Mesenchymal stem cell (in vitro differentiated cells and primary cell): ENCODE data around the gene G3BP2.
A peak's percentile ranks its signal among the peaks of the same experiment; 100 is the strongest.

Source experiments
- DNase-seq: peaks from one replicate; pipeline ENCODE4 v3.0.0-alpha.2; 2013
- H2AFZ ChIP-seq: one replicate; pipeline ENCODE4 v1.6.1; 2013; ENCODE audit warnings: low read depth, mild to moderate bottlenecking, control low read depth, inconsistent platforms, low read length, moderate library complexity
- H2AK5ac ChIP-seq: 2 replicates; pipeline ENCODE4 v1.6.1; 2013; ENCODE audit warnings: low read length, moderate library complexity, mild to moderate bottlenecking, inconsistent platforms; ENCODE audit not compliant: severe bottlenecking
- H2BK120ac ChIP-seq: one replicate; pipeline ENCODE4 v1.6.1; 2013; ENCODE audit warnings: low read depth, mild to moderate bottlenecking, inconsistent platforms, low read length, moderate library complexity
- H2BK12ac ChIP-seq, 2 experiments: one replicate each; pipeline ENCODE4 v1.6.1; 2013; ENCODE audit warnings: inconsistent platforms in 2 of 2, low read length in 2 of 2, mild to moderate bottlenecking in 2 of 2, moderate library complexity in 2 of 2, control low read depth in 1 of 2
- H2BK15ac ChIP-seq: one replicate; pipeline ENCODE4 v1.6.1; 2013; ENCODE audit warnings: mild to moderate bottlenecking, low read depth, inconsistent platforms; ENCODE audit not compliant: poor library complexity, severe bottlenecking
- H2BK5ac ChIP-seq: 2 replicates; pipeline ENCODE4 v1.6.1; 2013; ENCODE audit warnings: low read depth, mild to moderate bottlenecking, low read length, control low read depth, inconsistent platforms; ENCODE audit not compliant: poor library complexity, severe bottlenecking
- H3K14ac ChIP-seq, 2 experiments: one replicate each; pipeline ENCODE4 v1.6.1; 2013; ENCODE audit warnings: inconsistent platforms in 2 of 2, low read length in 2 of 2, control low read depth in 1 of 2, mild to moderate bottlenecking in 1 of 2, moderate library complexity in 1 of 2
- H3K18ac ChIP-seq, 2 experiments: one replicate each; pipeline ENCODE4 v1.6.1; 2013; ENCODE audit warnings: inconsistent platforms in 2 of 2, low read length in 2 of 2, control low read depth in 1 of 2, low read depth in 1 of 2, mild to moderate bottlenecking in 1 of 2
- H3K23ac ChIP-seq, 2 experiments: one replicate each; pipeline ENCODE4 v1.6.1; 2013; ENCODE audit warnings: inconsistent platforms in 2 of 2, low read length in 2 of 2, mild to moderate bottlenecking in 2 of 2, moderate library complexity in 2 of 2, control low read depth in 1 of 2
- H3K27ac ChIP-seq: 2 replicates; pipeline ENCODE4 v1.5.1; 2013; ENCODE audit warnings: mild to moderate bottlenecking, moderate library complexity, low read length, control low read depth, inconsistent platforms; ENCODE audit not compliant: poor library complexity, severe bottlenecking
- H3K27me3 ChIP-seq, 2 experiments: 2 replicates each; pipeline versions ENCODE4 v1.6.1 to v1.7.0; 2013; ENCODE audit warnings: low read length in 2 of 2, mild to moderate bottlenecking in 2 of 2, moderate library complexity in 2 of 2, control low read depth in 1 of 2, inconsistent platforms in 1 of 2; ENCODE audit not compliant: control insufficient read depth in 1 of 2, insufficient read depth in 1 of 2
- H3K36me3 ChIP-seq, 2 experiments: 2 replicates each; pipeline versions ENCODE4 v1.6.1 to v1.7.0; 2013; ENCODE audit warnings: low read length in 2 of 2, control low read depth in 1 of 2, inconsistent platforms in 1 of 2, low read depth in 1 of 2, mild to moderate bottlenecking in 1 of 2; ENCODE audit not compliant: insufficient read depth in 2 of 2, control insufficient read depth in 1 of 2
- H3K4ac ChIP-seq, 2 experiments: one replicate each; pipeline ENCODE4 v1.6.1; 2013; ENCODE audit warnings: inconsistent platforms in 2 of 2, low read length in 2 of 2, mild to moderate bottlenecking in 2 of 2, moderate library complexity in 2 of 2, control low read depth in 1 of 2, low read depth in 1 of 2
- H3K4me1 ChIP-seq: 2 replicates; pipeline ENCODE4 v1.6.1; 2013; ENCODE audit warnings: low read depth, low read length, control low read depth; ENCODE audit not compliant: control insufficient read depth, insufficient read depth
- H3K4me2 ChIP-seq: 2 replicates; pipeline ENCODE4 v1.6.1; 2013; ENCODE audit warnings: low read length, mild to moderate bottlenecking, inconsistent platforms; ENCODE audit not compliant: poor library complexity, severe bottlenecking
- H3K4me3 ChIP-seq, 2 experiments: 2 replicates each; pipeline versions ENCODE4 v1.5.1 to v1.7.0; 2013; ENCODE audit warnings: low read length in 2 of 2, mild to moderate bottlenecking in 2 of 2, control low read depth in 1 of 2, low read depth in 1 of 2; ENCODE audit not compliant: insufficient read depth in 1 of 2
- H3K79me1 ChIP-seq: replicated peaks from 2 replicates; pipeline ENCODE4 v1.6.1; 2013; ENCODE audit warnings: mild to moderate bottlenecking, control low read depth, low read length, inconsistent platforms; ENCODE audit not compliant: poor library complexity, severe bottlenecking
- H3K9ac ChIP-seq: 2 replicates; pipeline ENCODE4 v1.7.0; 2013; ENCODE audit warnings: mild to moderate bottlenecking, low read length, moderate library complexity
- H3K9me3 ChIP-seq: 2 replicates; pipeline ENCODE4 v1.7.0; 2013; ENCODE audit warnings: mild to moderate bottlenecking, low read length; ENCODE audit not compliant: control insufficient read depth
- H4K8ac ChIP-seq: one replicate; pipeline ENCODE4 v1.6.1; 2013; ENCODE audit warnings: inconsistent platforms, mild to moderate bottlenecking, low read length, moderate library complexity
- H4K91ac ChIP-seq: one replicate; pipeline ENCODE4 v1.6.1; 2013; ENCODE audit warnings: mild to moderate bottlenecking, low read length, inconsistent platforms
- WGBS: methylation state at CpG from one replicate; pipeline ENCODE4 v1.1.7; 2013; ENCODE audit warnings: mixed read lengths; 5-methylcytosine and 5-hydroxymethylcytosine counted together

Gene G3BP2

DNA sequence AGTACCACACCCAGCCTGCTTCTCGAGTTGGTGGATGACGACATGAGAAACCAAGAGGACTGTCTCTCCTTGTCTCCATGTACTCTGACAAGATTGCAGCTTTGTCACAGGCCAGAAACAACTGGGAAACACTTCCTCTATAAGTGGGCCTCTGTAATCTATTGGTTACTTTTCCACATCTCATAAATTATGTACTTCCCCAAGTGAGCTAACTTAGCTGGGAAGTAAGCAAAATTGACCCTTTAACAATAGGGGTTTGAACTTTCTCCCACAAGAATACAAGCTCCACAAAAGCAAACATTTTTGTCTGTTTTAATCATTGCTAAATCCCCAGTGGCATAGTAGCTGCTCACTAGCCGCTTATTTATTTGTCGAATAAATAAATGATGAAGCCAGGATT, 37.0 kb upstream of the G3BP2 start:
- Histone ChIP-seq H3K27me3 (no peaks in the 10 kb centered on the region), H3K27ac (no peak overlapping the region), H2BK15ac (no peak overlapping the region), H3K79me1 (peaks cover 8% of the 10 kb centered on the region), H2AK5ac (no peak overlapping the region), H3K9me3 (no peaks in the 10 kb centered on the region), H2BK120ac (no peak overlapping the region), H3K4me2 (no peak overlapping the region), H2BK5ac (no peak overlapping the region), H3K23ac (no peak overlapping the region), H3K36me3 (no peaks in the 10 kb centered on the region), H3K4me3 (no peak overlapping the region), H3K9ac (no peak overlapping the region), H3K18ac (no peak overlapping the region), H4K91ac (no peak overlapping the region), H3K14ac (no peak overlapping the region), H3K4ac (no peak overlapping the region), H2BK12ac (no peak overlapping the region), H2AFZ (no peak overlapping the region), H3K4me1 (peaks cover under 1% of the 10 kb centered on the region), H4K8ac (no peak overlapping the region)
- peak; percentile 35 for DNase-seq
- 63% methylated on average over 4 of the region's 4 CpGs for WGBS

DNA sequence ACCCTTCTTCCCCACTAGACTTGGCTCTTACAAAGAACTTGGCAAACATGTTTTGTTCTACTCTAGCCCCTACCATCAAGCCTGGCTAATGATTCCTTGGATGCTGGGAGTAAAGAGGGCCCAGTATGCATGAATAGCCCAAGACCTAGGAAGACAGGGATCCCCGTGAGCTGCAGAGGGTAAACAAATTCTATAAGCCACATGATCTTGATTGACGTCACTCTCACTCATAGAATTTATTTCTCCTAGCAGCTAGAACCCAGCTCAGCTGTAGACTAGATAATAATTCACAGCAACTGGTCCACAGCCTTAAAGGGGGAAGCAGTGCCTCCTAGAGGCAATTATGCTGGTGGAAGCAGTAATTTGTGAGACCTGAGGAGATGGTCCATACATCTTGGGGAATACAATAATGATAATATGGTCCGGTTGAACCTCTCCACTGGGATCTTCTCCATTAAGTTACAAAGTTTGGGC, 35.0 kb upstream of the G3BP2 start:
- no peak for DNase-seq
- Histone ChIP-seq H2AK5ac (no peak overlapping the region), H3K27me3 (no peaks in the 10 kb centered on the region), H3K4me2 (no peak overlapping the region), H3K9me3 (no peaks in the 10 kb centered on the region), H4K8ac (no peak overlapping the region), H4K91ac (no peak overlapping the region), H3K4me1 (no peaks in the 10 kb centered on the region), H3K79me1 (peaks cover 5% of the 10 kb centered on the region), H3K36me3 (no peaks in the 10 kb centered on the region), H3K18ac (no peak overlapping the region), H3K27ac (no peak overlapping the region), H2BK12ac (no peak overlapping the region), H3K23ac (no peak overlapping the region), H2BK5ac (no peak overlapping the region), H2BK15ac (no peak overlapping the region), H3K4ac (no peak overlapping the region), H2AFZ (no peak overlapping the region), H3K9ac (no peak overlapping the region), H3K4me3 (no peak overlapping the region), H2BK120ac (no peak overlapping the region), H3K14ac (no peak overlapping the region)
- WGBS, result 96% methylated on average over 3 of the region's 3 CpGs

GRCh38 chr4:75705198-75705977, 32.2 kb upstream of the G3BP2 start:
- Histone ChIP-seq H3K18ac (no peak overlapping the region), H4K8ac (no peak overlapping the region), H3K14ac (no peak overlapping the region), H2AK5ac (no peak overlapping the region), H2BK120ac (no peak overlapping the region), H3K27me3 (no peaks in the 10 kb centered on the region), H3K4me3 (no peak overlapping the region), H2AFZ (no peak overlapping the region), H2BK5ac (no peak overlapping the region), H3K27ac (no peak overlapping the region), H3K36me3 (no peaks in the 10 kb centered on the region), H3K9me3 (no peaks in the 10 kb centered on the region), H3K4me1 (no peaks in the 10 kb centered on the region), H3K79me1 (peaks cover 9% of the 10 kb centered on the region), H2BK12ac (no peak overlapping the region), H3K9ac (no peak overlapping the region), H2BK15ac (no peak overlapping the region), H3K23ac (no peak overlapping the region), H4K91ac (no peak overlapping the region), H3K4ac (no peak overlapping the region), H3K4me2 (no peak overlapping the region)
- no peak for DNase-seq
- WGBS, result 94% methylated on average over 4 of the region's 6 CpGs

DNA sequence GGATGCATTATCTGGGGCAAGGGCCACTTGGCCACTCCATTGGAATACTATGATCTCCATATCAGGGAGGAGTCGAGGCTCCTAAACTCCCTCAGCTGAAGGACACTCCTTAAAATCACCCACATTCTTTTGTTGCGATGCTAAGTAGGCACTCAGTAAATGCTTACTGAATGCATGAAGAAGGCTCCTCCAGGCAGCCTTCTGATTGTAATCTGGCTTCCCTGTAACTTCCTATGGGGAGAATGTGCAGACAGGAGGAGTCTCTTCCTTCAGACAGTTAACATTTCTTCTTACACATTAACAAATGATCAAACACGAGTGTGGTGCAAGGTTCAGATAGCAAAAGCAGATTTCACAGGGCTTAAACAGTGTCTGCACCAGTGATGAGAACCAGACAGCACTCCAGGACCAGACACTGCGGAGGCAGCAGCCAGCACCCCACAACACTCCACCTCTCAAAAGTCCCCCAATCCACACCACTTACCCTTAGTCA, 29.8 kb upstream of the G3BP2 start:
- no peaks in the 10 kb centered on the region for H3K36me3 ChIP-seq
- no peak overlapping the region for H3K14ac ChIP-seq
- no peak overlapping the region for H4K91ac ChIP-seq
- no peak overlapping the region for H3K23ac ChIP-seq
- no peaks in the 10 kb centered on the region for H3K4me1 ChIP-seq
- no peaks in the 10 kb centered on the region for H3K27me3 ChIP-seq
- no peak overlapping the region for H3K27ac ChIP-seq
- H3K9ac ChIP-seq, result no peak overlapping the region
- no peak overlapping the region for H2AK5ac ChIP-seq
- no peak overlapping the region for H2AFZ ChIP-seq
- no peak overlapping the region for H3K4me3 ChIP-seq
- H3K9me3 ChIP-seq, result no peaks in the 10 kb centered on the region
- no peak overlapping the region for H2BK5ac ChIP-seq
- H4K8ac ChIP-seq, result peak overlapping the region; percentile 47
- H3K4ac ChIP-seq, result no peak overlapping the region
- H2BK15ac ChIP-seq, result no peak overlapping the region
- WGBS, result 57% methylated on average over 4 of the region's 4 CpGs
- peak; percentile 60 for DNase-seq
- no peak overlapping the region for H2BK120ac ChIP-seq
- H3K18ac ChIP-seq, result no peak overlapping the region
- H3K79me1 ChIP-seq, result peaks cover 4% of the 10 kb centered on the region
- H2BK12ac ChIP-seq, result no peak overlapping the region
- H3K4me2 ChIP-seq, result no peak overlapping the region
